NCI-H2196 treated with DMSO at 0.1 percent for 48 hours (cell line): ENCODE data around the gene ZFP42.
"Not testable (repeated sequence)": the region's sequence is repeated elsewhere in the genome, so short reads cannot be mapped to it uniquely, and the experiment has no call there.

Experiments
- DNase-seq: peaks from one replicate; lab custom pipeline; 2025; ENCODE audit not compliant: unreplicated experiment; lab: John Stamatoyannopoulos, UW

ZFP42 gene

DNA sequence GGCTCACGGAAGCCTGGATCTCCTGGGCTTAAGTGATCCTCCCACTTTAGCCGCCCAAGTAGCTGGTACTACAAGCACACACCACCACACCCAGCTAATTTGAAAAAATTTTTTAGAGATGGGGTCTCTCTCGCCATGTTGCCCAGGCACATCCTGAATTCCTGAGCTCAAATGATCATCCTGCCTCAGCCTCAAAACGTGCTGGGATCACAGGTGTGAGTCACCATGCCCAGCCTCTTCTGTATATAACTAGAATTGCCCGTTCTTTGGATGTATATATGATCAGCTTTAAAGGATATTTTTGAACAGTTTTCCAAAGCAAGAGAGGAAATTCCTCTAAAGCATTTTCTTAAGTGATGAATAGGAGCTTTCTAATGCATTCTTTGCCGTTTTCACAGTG is 22.7 kb downstream of the ZFP42 start:
- DNase-seq, result no peak

DNA sequence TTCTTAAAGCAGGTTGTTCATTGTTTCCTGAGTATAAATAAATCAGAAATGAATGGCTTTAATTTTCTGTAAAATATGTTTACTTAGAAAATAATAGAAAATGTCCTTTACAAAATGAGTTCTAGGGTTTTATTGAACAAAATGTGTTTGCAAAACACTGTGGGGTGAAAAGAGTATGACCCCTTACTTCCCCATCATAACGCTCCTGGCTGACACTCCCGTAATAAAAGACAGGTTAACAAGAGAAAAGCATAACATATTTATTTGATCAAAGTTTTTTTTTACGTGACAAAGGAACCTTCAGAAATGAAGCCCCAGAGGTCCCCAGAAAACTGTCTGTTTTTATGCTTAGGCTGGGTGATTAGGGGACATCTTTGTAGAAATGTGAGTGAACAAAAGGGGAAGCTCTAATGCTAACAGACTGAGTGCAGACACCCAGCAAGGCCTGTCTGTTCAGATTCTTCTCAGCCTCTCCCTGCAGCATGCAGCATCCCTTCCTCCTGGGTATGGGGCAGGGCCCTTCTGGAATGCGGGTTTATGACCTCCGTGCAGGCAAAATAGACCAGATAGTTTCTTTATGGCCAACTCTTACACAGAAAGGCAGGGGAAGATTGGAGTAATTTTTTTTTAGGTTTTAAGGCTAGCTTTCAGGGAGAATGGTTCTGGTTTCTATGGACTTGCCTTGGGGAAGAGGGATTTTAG is 26.1 kb downstream of the ZFP42 start:
- no peak for DNase-seq

DNA sequence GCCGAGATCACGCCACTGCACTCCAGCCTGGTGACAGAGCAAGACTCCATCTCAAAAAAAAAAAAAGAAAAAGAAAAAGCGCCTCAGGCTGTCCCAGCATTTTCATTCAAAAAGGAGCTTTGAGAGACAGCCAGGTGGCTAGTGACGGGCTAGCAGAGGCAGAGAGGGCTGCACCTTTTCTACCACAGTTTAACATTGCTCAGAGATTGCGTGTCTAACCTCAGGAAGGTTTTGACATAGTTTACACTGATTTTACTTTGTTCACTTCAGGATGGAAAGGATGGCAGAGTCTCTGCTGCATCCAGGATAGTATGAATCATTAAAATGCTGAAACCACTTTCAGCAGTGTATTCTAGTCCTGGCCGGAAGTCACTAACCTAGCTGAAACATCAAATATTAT is 28.1 kb downstream of the ZFP42 start:
- no peak for DNase-seq

DNA sequence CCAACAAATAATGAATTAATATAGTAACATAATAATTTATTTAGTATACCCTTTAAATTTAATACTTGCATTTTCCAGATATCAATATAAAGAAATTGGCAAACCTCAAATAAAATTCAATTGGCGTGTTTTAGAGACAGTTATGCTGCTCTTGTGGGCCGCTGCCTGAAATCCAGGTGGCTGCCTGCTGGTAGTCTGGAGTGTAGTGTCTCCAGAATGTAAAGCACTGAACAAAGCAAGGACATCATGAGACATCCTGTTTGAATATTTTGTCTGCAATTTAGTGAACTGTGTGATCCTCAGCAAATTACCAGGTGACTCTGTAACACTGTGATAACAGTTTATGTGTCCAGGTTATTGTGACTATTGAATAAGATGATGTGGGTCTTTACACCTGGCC is 29.9 kb downstream of the ZFP42 start:
- no peak for DNase-seq

DNA sequence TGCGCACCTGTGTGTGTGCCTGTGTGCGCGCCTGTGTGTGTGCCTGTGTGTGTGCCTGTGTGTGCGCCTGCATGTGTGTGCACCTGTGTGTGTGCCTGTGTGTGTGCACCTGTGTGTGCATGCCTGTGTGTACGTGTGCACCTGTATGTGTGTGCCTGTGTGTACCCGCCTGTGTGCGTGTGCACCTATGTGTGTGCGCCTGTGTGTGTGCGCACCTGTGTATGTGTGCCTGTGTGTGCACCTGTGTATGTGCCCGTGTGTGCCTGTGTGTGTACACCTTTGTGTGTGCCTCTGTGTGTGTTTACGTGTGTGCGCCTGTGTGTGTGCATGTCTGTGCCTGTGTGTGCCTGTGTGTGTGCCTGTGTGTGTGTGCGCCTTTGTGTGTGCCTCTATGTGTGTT is 33.5 kb downstream of the ZFP42 start:
- DNase-seq, result no peak

DNA sequence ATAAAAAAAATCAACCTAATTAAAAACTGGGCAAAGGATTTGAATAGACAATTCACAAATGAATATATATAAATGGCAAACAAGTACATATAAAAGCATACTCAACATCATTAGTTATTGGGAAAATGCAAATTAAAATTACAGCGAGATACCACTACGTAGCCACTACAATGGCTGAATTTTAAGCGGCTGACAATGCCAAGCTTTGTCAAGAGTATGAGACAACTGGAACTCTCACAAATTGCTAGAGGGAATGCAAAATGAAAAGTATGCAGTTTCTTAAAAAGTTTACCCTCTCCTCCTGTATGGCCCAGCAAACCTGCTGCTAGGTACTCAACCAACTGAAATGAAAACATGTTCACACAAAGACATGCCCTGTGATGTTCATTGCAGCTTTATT is 34.8 kb downstream of the ZFP42 start:
- no peak for DNase-seq

DNA sequence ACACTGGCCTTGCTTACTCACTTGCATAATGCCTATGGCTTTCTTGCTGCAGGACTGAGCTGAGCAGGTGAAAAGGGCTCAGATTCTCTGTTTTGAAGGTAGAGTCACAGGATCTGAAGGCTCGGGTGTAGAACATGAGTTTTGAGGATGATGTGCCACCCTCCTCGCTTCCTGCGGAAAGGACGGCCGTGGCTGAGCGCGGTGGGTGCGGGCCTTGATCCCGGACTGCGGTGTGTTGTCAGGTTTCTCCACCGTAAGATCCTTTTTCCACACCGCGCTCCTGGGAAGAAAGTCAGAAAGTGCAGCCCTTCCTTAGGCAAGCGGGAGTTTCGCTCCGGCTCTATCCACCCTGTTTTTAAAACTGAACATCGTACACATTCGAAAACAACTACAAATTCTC is 36.2 kb downstream of the ZFP42 start:
- DNase-seq, result no peak

DNA sequence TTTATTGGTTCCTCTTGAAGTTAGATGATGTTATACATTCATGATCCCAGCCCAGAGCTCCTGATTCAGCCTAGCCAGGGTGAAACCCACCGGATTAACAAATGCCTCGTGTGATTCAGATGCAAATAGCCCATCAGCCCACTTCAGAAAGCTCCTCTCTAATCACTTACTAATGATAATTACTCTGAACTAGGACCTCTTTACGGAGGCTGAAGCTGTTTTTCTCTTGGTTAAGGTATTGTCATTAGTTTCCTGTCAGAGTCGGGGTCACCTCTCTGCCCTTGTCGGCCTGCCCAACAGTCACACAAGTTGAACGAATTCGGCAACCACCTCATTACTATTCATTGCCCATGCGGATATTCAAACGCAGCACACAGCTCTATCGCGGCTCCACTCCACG is 36.6 kb downstream of the ZFP42 start:
- DNase-seq, result no peak

DNA sequence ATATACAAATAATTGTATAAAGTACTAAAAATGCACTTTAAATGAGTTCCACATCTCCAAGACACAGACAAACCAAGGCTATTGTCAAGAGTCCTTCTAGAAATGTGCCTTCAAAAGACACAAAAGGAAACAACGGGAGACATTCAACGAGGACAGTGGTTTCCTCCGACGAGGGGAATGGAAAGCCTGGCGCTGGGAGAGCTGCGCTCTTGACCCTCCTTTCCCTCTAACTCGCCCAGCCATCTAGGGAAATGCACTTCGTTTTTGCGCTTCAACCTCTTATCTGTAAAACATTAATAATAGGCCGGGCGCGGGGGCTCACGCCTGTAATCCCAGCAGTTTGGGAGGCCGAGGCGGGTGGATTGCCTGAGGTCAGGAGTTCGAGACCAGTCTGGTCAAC is 37.0 kb downstream of the ZFP42 start:
- DNase-seq, result no peak

DNA sequence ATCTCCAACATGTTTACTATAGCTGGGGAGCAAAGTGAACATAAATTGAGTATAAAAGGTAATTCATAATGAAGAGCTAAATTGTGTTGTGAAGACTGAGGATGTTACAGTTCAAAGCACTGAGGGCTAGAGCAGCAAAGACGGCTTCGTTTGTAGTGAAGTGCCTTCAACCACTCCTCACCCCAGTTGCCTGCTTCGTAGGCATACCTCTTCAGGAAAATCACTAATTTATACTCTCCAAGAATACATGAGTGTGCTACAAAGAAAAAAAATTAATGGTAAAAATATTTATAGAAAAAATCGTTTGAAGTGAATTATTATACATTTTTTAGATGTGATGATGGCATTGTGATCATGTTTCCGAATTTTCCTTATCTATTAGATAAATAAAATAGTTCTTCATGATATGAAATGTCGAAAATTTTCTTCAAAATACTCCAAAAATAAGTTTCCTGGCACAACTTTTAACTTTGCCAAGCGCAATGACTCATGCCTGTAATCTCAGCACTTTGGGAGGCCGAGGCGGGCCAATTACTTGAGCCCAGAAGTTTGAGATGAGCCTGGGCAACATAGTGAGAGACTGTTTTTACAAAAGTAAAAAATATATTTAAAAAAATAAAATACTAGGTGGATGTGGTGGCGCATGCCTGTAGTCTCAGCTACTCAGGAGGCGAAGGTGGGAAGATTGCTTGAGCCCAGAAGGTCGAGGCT is 41.6 kb downstream of the ZFP42 start:
- no peak for DNase-seq

DNA sequence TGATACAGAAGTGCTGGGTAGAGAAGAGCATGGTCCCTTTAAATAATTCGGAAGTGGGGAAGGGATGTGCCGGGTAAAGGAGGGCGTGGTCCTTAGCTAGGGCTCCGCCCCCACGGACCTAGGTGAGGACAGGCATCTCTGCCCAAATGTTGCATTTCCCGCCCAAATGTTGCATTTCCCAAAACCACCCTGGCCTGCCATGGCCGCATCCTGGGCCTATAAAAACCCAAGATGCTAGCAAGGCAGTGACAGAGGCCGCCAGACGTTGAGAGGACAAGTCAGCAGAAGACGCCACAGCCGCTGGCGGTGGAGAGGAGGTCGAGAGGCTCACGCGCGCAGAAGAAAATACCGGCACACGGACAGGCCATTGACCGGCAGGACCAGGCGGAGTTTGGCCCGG is 46.1 kb downstream of the ZFP42 start:
- no peak for DNase-seq

DNA sequence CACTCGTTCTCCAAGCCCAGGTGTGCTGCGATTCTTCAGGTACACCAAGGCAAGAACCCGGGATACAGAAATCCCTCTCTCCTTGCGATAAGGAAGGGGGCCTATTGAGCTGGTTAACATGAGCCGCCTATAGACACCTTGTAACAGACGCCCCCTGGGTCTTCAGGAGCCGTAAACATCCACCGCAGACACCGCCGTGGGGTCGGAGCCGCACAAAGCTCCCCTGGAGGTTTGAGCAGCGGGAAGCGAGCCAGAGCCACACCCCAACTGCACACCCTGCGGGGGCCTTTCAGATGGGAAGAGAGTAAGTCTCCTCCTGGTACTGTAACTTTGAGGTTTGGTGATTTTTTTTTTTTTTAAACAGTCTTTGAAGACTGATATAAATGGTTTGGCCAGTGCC is 46.6 kb downstream of the ZFP42 start:
- no peak for DNase-seq

DNA sequence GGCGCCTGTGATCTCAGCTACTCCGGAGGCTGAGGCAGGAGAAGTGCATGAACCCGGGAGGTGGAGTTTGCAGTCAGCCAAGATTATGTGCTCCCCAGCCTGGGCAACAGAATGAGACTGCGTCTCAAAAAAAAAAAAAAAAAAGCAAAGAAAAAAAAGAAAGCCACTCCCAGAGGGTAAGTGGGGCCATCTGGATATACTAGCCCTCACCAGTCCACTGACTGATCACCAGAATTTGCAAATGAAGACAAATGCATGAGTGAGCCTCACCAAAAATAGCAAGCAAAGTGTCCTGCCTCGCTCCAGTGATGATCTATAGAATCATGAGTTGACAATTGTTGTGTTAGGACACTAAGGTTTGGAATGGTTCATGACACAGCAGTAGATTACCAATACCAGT is 47.6 kb downstream of the ZFP42 start:
- no peak for DNase-seq

DNA sequence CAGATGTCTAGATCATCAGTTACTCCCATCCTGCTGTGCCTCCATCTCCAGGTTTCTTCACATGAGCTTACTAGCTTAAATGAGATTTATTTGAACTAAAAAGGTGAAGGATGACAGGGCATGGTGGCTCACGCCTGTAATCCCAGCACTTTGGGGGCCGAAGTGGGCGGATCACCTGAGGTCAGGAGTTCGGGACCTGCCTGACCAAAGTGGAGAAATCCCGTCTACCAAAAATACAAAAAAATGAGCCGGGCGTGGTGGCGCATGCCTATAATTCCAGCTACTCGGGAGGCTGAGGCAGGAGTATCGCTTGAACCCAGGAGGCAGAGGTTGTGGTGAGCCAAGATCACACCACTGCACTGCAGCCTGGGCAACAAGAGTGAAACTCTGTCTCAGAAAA is 49.9 kb downstream of the ZFP42 start:
- not testable (repeated sequence) for DNase-seq

DNA sequence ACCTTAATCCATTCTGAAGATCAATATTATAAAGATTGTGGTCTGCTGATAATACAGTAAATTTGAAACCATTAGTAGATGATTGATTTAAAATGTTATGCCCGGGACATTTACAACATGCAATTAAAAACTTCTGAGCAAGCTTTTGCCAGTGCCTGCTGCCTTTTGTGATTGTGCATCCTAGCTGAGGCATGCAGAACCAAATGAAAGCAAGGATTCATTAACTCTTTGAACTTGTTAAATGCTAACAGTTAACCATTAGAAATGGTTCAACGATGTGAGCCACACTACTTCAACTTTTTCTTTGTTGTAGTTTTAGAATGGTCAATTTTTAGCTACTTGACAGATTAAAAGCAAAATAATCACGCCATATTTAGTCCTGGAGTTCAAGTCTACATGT is 51.1 kb downstream of the ZFP42 start:
- DNase-seq, result no peak

DNA sequence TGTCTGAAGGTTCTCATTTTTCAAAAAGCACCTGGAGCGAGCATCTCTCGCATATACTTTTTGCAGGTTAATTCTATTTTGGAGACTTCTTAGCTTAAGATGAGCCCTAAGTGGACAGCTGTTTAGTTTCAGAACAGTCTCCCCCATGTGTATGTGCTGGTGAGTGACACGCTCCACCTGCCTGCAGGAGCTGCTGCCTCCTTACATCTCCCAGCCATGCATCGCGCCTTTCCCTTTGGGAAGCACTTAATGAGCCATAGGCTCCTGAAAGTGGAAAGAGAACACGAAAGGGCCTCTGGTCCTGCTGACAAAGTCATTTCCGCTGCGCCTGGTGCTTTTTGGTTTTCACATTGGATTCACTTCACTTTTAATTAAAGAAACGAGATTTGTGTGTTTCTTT is 57.7 kb downstream of the ZFP42 start:
- DNase-seq, result no peak
